Epidermal melanocyte (primary cell): ENCODE measurements around the gene TRIM69.
"Not testable (repeated sequence)": the region's sequence is repeated elsewhere in the genome, so short reads cannot be mapped to it uniquely, and the experiment has no call there.

ENCODE experiments used
- DNase-seq: peaks from one replicate; pipeline ENCODE4 v3.0.0; 2011; ENCODE audit warnings: low spot score; ENCODE audit not compliant: insufficient read length

TRIM69 gene

GRCh38 chr15:44715797-44716334 is 20.5 kb upstream of the TRIM69 start:
- no peak for DNase-seq

- DNase-seq: no peak
Observed at GRCh38 chr15:44716983-44717602, 19.2 kb upstream of the TRIM69 start.

GRCh38 chr15:44718180-44718926 is 18.0 kb upstream of the TRIM69 start:
- no peak for DNase-seq

GRCh38 chr15:44718927-44719292 is 17.4 kb upstream of the TRIM69 start:
- no peak for DNase-seq

- DNase-seq: no peak
Observed at GRCh38 chr15:44719293-44719999, 16.9 kb upstream of the TRIM69 start.

- DNase-seq: not testable (repeated sequence)
Observed at GRCh38 chr15:44720000-44720435, 16.3 kb upstream of the TRIM69 start.

- no peak for DNase-seq
Observed at GRCh38 chr15:44720460-44721176, 15.7 kb upstream of the TRIM69 start.

GRCh38 chr15:44722011-44722410 is 14.3 kb upstream of the TRIM69 start:
- DNase-seq: no peak

GRCh38 chr15:44726136-44726535 is 10.2 kb upstream of the TRIM69 start:
- DNase-seq: no peak

- peak; percentile 29 for DNase-seq
Observed at GRCh38 chr15:44726568-44727484, 9.5 kb upstream of the TRIM69 start.

- no peak for DNase-seq
Observed at GRCh38 chr15:44727485-44728231, 8.7 kb upstream of the TRIM69 start.

- DNase-seq: not testable (repeated sequence)
Observed at GRCh38 chr15:44728232-44728575, 8.1 kb upstream of the TRIM69 start.

GRCh38 chr15:44728576-44729407 is 7.5 kb upstream of the TRIM69 start:
- peak; percentile 85 for DNase-seq

- DNase-seq: no peak
Observed at GRCh38 chr15:44729408-44730127, 6.8 kb upstream of the TRIM69 start.

- no peak for DNase-seq
Observed at GRCh38 chr15:44734839-44735481, 1.4 kb upstream of the TRIM69 start.

- DNase-seq: no peak
Observed at GRCh38 chr15:44735482-44736180, 697 bp upstream of the TRIM69 start.

- DNase-seq: peak; percentile 58
Observed at GRCh38 chr15:44738340-44738984, 2.1 kb downstream of the TRIM69 start.
